NCI-H2171 (cell line): ENCODE results near the gene EGLN3.

Experiments
- DNase-seq: peaks from one replicate; lab custom pipeline; 2025; lab: John Stamatoyannopoulos, UW

EGLN3 gene

DNA sequence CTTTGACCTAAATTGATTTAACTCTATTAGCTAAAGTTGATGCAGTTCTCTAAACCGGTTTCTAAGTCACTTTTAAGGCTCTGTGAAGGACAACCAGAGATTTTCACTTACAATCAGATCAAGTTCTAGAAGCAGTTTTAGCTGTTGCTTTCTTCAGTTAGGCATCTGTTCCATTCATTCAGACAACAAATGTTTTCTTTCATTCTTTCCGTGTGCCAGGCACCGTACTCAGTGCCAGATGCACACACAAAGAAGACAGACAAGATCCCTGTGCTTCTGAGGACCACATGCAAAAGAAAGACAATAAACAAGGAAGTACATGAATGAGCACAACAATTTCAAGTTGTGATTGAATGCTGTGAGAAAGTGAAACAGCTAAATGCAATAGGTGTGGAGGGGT is 11.1 kb upstream of the EGLN3 start:
- DNase-seq, result no peak

DNA sequence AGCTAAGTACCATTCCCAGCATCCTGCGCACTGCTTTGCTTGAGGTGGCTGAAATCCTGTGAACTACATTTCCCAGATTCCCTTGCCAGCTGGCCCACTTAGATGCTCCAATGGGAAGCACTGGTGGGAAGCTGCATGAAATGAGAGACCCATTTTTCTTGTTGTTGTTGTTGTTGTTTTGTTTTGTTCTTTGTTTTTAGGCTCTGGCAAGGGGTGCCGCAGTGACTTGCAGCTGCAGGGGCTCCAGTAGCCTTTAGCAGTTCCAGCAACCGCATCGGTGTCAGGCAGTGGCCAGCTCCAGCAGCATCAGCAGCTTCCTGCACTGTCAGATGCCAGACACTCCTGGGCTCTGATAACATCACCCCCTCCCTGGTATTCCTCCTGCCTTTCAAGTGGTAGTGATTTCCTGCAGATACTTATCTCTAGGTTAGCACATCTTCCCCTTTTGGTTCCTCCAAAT is 8.8 kb upstream of the EGLN3 start:
- DNase-seq, result no peak

DNA sequence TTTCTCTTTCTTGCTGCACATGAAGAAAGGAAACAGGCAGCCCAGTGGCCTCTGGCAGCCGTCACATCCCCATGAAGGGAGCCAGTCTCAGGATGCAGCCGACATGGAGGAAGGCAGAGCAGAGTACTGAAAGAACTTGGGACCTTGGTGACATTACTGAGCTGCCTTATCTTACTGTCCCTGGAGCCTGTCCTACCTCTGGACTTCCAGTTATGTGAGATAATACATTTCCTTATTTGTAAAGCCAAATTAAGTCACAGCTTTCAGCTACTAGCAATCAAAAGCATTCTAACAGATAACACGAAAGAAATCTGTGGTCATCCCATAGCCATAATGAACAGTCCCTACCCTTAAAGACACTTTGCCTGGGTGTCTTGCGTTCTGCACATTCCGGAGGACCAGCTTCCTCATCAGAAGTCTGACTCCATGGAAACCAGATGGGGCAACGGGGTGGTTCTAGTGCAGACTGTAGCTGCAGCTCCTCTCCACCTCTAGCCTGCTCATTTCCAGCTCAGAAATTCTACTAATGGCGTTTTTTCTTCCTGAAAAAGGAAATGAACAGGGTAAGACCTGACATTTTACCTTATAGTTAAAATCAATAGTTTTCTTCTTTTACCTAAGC is 7.8 kb upstream of the EGLN3 start:
- no peak for DNase-seq

DNA sequence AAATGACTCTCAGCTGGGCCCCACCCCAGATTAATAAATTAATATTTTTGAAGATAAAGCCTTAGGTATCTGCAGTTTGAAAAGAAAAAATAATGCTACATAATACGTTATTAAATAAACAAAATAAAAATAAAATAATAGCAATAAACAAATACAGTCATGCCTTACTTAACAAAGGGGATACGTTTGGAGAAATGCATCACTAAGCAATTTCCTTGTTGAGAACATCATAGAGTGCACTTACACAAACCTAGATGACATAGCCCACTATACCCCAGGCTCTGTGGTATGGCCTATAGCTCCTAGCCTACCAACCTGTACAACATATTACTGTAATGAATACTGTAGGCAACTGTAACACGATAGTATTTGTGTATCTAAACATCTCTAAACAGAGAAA is 7.1 kb upstream of the EGLN3 start:
- DNase-seq, result no peak

DNA sequence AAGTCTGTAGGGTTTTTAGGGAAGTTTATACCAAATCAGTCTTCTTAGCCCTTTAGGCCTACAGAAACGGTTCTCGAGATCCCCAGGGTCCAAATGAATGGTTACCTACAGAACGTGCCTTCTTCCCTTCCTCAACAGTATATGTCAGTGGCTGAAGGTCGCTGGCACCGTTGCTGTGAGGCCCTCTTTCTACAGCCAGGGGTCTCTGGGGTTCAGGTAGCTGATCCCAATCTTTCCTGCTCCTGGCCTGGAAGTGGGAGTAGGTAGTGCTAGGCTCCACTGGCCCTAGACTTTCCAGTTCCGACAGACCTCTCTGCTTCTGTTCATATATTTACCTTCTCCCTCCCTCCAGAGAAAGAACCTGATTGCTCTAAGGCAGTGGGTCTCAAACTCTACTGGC is 6.4 kb upstream of the EGLN3 start:
- no peak for DNase-seq

DNA sequence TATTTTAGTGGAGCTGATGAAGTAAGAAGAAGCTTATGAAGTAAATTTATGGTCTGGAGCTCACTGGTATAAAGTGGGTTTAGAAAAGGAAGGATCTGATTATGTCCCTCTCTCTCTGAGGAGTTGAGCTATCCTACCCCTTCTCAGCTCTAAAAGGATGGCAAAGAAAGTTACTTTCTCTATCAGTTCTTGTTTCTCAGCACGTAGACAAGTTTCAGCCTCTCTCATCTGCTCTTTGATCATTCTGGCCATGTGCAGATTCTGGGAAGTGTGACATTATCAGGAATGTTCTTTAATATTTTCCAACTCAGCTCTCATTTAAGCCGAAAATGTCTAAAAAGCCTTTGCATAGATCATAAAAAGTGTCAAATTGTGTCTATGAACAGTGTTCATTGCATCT is 5.8 kb upstream of the EGLN3 start:
- no peak for DNase-seq

DNA sequence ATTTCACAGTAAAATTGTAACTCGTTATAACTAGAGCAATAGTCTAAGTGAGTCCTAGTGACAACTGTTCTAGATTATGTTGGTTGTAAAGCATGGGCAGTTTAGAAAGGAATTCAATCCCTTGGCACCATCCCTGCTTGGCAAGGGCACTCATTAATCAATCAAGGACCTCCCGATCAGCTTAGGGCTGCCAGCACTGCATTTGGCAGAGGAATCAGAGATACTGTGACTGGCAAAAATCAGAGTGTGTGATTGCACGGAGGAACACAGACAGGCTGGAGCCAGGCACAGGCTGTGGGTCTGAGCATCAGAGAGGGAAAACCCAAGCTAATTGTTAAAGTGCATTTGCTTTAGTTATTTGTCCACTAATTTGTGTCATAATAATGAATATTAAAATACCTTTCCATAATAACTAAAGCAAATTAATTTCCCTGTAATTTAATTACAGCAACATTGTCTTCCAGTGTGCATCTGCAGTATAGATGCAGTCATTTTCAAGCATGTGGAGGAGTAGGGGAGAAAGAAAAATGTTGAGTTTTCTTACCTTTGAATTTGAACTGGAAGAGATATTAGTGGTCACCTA is 3.2 kb upstream of the EGLN3 start:
- DNase-seq, result no peak

DNA sequence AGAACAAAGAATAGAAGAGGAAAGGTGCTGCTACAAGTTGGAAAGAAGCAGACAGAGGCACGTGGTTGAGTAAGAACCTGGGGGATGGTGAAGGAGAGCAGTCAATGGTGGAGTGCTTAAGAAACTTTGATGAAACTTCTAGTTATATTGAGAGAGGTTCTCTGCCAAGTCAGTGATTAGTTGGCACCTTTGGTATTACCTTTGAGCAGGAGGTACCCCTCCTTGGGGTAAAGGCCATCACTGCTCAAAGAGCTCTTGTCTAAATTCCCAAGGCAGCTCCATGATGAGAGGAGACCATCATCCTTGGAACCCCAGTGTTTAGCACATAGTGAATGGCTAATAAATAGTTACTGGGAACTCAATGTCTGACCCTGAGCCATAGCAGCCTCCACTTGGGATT is 1.7 kb upstream of the EGLN3 start:
- DNase-seq, result no peak

DNA sequence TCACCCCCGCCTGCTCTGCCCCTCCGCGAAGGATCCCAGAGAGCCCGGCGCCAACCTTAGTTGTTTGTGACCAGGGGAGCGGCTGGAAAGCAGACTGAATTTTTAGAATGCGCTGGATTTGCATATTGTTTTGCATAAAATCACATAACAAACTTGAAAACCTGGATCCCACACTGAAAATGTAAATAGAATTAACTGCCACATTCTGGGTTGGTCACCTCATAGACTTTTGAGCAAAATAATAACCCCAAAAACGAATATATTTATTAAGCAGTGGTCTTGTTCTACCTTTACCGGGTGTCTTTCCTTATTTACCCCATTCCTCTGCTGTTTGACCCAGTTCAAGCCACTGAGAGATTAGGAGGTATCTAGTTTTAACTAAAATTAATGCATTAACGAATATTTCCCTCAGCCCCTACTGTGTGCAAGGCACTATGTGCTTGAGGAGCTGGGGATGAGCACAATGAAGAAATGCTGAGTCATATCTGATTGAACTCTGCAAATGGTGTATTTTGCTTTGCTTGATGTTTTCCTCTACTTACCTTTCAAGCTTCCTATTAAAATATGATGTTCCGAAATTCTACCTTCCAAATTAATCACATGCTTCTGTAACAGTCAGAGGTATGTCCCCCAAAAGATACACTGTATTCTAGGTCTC is 438 bp upstream of the EGLN3 start:
- peak; percentile 76 for DNase-seq

DNA sequence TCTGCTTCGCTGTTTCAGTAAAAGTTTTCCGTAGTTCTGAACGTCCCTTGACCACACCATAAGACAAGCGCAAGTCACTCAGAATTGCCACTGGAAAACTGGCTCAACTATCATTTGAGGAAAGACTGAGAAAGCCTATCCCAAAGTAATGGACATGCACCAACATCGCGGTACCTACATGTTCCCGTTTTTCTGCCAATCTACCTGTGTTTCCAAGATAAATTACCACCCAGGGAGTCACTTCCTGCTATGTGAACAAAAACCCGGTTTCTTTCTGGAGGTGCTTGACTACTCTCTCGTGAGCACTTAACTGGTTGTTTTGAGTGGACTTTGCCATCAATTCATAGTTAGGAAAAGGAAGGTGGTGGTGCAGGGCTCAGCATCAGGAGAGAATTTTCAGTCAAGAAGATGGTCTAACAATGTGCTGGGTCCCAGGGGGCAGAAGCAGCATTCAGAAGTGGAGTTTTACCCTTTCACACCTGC is 1.4 kb downstream of the EGLN3 start:
- DNase-seq, result no peak

DNA sequence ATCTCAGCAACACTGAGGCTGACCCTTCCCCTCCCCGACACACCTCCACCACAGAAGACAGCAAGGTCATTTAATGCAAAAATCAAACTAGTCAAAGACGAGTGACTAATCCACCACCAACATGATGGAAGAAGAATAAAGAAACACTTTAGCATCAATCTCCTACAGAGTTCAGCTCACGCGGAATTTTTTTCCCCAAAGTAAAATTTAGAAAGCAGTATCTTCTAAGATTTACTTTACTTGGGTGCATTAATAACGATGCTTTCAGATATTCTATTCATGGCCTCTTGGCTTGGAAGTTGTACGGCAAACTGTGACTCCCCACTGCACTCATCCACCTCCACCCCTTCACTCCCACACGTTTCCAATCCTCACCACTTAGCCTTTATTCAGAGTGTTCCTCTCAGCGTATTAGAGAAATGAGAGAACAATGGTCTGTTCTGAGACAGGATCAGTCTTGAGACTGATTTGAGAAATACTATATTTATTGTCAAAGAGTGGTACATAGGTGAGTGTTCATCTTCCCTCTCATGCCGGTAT is 1.9 kb downstream of the EGLN3 start:
- DNase-seq, result no peak

DNA sequence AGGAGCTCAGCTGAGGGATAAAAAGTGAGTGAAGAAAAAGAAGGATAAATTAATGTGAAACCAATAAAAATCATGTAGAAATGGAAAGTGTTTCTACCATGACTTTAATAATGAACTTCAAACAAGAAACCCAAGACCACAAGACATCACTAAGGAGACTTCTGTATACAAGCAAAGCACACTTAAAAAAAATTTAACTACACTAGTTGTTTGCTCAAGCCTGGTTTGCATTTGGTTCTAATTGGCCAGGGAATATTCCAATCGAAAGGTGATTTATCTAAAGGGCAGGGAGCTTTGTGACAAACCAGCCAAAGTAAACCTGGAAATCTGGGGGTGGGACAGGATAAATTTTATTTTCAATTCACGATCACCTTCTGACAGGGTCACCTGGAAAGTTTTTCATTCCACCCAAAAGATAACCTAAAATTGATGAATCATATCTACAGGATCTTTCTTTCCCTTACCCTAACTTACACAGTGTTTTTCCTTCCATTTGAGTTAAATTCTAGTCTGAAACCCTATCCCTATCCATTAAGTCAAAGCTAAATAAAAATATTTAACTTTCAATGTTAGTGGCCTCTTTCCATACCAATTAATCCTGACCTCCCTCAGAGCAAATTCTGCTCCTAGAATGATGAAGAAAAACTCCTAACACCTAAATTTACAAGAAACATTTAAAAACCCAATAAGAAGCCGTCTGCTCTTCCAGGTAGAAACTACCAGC is 2.6 kb downstream of the EGLN3 start:
- no peak for DNase-seq

DNA sequence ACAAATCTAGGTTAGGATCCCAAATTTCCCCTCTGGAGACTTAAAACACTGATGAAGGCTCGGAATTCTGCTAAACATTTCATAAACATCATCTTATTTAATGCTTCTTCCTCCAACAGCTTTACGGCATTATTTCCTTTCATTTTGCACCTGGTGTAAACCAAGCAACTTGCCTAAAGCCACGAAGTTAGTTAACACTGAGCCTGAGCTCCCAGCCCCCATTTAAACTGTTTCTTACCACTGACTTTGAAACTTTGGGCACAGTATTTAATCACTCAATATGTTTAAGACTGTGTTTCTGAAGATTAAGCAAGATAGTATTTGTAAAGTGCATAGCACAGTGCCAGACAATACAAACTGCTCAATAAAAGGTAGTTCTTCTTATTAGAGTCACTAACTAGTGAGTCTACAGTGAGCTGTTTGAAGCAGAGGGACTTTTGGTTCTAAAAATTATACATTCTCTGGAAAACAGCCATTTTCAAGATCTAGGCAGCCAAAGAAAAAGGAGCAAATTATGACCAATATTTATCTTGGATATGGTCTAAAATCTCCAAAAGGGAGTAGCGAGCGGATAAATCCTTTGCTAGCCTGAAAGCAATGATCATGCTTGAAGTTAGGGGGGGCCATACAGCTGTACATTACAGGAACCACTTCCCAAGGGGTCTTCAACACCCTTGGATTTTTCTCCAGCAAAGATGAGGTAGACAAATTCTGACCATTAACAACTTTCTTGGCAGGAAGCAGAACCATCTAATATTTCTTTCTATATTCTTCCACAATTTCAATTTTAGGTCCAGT is 4.0 kb downstream of the EGLN3 start:
- DNase-seq, result no peak

DNA sequence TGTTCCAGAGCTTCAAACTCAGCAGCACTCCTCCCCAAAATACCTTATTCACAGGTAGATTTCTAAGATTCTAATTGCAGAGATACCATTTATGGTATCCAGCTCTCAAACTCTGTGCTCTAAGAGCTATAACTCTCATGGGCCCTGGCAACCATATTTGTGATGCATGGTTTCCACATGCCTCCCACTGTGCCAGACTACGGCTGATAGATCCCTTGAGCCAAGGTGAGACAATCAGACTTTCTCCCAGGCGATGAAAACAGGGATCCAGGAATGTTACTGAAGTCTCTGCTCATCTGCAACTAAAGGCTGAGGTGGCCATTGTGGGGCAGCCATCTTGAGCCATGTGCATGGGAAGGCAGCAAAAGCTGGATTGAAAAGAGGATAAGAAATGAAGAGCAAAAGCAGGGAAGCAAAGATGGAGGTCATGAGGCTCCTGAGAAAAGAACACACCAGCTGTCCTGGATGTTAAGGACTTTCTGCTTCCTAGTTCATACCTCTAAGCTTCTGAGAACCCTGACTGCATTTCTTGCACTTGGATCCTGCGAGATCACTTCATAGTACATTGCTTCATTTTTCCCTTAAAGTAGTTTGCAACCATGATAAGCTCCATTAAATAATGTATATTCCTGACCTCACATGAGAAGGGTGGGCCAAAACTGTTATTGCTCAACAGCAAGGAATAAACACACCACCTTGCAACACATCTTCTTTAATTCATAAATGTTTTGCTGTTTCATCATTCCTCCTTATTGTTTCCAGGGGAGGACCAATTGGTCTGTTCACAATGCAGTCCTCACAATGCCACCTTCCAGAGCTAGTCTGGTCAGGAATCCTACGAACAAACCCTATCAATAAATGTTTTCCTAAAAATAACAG is 5.4 kb downstream of the EGLN3 start:
- DNase-seq, result no peak

DNA sequence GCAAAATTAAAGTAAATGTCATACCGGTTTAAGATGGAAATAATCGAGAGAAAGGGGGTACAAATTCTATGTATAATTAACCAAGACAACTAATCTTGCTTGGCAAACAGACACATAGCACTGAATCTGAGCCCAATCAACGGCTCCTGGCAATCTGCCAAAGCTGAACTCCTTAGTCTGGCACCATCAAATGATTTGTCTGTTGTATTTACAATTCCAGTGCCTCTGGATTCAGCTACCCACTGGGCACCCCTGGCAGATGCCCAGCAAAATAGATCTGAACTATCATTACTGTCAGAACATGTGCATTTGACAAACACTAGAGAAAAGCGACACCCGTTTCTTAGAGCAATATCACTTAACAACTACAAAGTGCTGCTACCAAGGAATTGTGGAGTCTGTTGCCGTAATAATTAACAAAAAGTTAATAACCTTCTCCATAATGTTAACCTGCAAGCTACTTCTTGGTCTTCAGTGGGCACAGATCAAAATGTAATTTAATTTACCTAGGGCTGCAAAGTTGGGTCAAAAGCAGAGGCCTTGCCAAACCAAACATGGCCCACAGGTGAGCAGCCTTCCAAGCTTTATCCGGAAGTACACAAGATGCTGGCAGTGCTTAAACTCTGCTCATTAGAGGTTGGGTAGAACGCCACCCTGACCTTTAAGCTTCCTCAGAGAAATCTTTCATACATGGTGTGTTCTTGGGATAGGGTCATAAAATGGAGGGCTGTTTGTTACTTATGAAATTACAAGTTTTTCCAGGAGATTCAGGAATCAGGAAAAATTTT is 7.6 kb downstream of the EGLN3 start:
- peak; percentile 60 for DNase-seq

DNA sequence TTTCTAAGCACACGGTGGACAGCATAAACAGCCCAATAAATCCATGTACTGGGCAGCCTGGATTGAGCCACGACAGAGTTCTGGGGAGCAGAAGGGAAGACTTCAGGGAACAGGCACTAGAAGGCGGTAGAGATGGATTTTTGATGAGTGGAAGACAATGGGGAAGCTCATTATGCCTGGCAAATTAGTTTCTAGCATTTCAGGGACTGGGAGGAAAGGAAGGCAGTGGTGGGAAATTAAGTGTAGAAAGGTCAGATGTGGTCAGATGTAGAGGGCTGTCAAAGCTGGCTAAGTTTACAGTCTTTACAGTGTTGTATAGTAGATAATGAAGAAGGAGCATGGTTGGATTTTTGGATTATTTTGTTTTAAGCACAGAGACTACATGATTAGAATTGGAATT is 9.2 kb downstream of the EGLN3 start:
- DNase-seq, result no peak

DNA sequence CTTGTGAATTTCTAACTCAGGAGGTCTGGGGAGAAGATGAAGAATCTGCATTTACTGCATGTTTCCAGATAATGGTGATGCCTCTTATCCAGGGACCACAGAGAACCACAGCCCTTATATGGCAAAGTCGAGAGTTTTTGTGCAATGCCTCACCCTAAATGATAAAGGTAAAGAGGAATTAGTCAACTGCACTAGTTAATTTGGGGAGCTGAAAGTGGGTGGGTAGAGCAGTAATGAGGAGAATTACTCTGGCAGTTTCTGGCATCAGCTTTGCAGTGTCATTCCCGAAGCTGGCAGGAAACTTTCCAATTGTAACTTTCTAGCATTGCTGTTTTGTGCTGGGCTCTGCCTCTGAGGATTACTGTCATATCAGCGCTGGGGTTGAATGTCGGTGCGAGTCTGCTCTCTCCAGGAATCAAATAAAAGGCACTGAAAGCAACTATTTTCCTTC is 10.3 kb downstream of the EGLN3 start:
- no peak for DNase-seq

DNA sequence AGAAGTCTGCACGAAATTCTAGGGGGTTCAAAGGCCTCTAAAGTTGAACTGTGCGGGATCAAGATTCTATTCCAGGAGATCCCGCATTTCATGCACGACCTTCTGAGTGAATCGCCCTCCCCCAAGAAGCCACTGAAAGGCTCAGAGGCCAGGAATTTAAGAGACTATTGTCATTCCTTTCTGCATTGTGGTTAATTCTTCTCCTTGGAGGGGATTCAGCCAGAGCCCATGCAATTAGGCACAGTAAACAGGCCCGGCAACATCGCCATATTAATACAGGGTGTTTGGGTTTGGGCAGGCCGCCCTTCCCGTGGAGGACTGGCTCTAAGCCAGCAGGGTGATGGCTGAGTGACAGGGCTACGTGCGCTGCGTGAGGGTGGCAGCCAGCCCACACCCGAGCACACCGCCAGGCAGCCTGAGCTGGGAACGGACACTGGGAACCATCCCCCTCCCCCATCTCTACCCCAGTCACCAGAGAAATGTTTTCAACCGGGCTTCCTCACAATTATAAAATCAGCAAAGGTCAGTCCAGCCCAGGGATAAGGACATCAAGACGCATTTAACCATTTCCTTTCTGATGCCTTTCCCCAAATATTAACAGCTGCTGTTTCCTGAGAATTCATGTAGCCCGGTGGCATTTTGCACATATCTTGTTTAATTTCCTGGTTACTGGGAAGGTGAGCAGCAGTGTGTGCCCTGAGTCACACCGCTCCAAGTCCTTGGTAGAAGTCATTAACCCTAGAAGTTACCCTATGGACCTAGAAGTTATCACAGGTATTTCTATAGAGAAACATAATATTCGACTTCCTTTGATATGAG is 12.5 kb downstream of the EGLN3 start:
- DNase-seq, result peak; percentile 75

DNA sequence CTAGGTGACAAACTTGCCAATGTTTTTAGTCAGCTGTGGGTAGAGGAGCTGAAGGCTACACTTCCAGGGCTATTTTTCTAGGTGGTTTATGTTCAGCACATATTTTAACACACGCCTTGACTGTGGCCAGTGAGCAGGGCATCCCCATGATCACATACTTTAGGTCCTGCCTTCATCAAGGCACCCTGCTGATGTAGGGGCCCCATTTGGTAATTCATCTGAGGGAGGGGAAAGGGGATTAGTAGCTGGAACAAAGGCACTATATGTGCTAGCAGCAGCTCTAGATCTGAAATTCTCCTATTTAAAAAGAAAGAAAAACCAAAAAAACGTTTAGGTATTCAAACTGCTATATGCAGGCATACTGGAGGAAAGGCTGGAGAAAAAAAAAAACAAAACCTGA is 14.5 kb downstream of the EGLN3 start:
- DNase-seq, result no peak
